ENCODE data around the gene ACTA2. TPM values are rescaled to one million over a fixed set of nuclear protein-coding genes. Genes with fewer than 3 reads are reported as not detected.

Gene ACTA2
- total RNA-seq, 1 donor from 2014 or later = 37.6 TPM

- peak; percentile 77 for DNase-seq (ENCODE audit: low read depth)
- H3K36me3 ChIP-seq (ENCODE audit: control insufficient read depth, insufficient read depth, low read length) = no peaks in the 10 kb centered on the region
- no peak for TF ChIP-seq CTCF (IDR thresholded peaks at IDR 0.05; ENCODE audit: insufficient read depth, low read length, poor library complexity, severe bottlenecking)
- peak within 1 kb of the TSS; percentile 86 for H3K4me3 ChIP-seq (ENCODE audit: low read depth, low read length)
- no peaks in the 10 kb centered on the region for H3K27me3 ChIP-seq (ENCODE audit: control insufficient read depth, insufficient read depth, low read length)
These were observed 38.0 kb upstream of the ACTA2 start, which contains the start of gene FAS for GRCh38 chr10:88990384-88991160. Gene FAS, plus strand, starts transcription at chr10:88990798. Its CDS starts 79 bp downstream, at chr10:88990877.

- H3K4me3 ChIP-seq (ENCODE audit: low read depth, low read length) = peak overlapping the region; percentile 86
- no peaks in the 10 kb centered on the region for H3K27me3 ChIP-seq (ENCODE audit: control insufficient read depth, insufficient read depth, low read length)
- TF ChIP-seq CTCF (IDR thresholded peaks at IDR 0.05; ENCODE audit: insufficient read depth, low read length, poor library complexity, severe bottlenecking) = no peak
- DNase-seq (ENCODE audit: low read depth) = peak; percentile 54
- H3K36me3 ChIP-seq (ENCODE audit: control insufficient read depth, insufficient read depth, low read length) = no peaks in the 10 kb centered on the region
These were observed 37.3 kb upstream of the ACTA2 start for GRCh38 chr10:88989824-88990383.

- TF ChIP-seq CTCF (IDR thresholded peaks at IDR 0.05; ENCODE audit: insufficient read depth, low read length, poor library complexity, severe bottlenecking) = no peak
- Histone ChIP-seq H3K27me3 (ENCODE audit: control insufficient read depth, insufficient read depth, low read length) (no peaks in the 10 kb centered on the region), H3K36me3 (ENCODE audit: control insufficient read depth, insufficient read depth, low read length) (no peaks in the 10 kb centered on the region), H3K4me3 (ENCODE audit: low read depth, low read length) (peak overlapping the region; percentile 86)
- no peak for DNase-seq (ENCODE audit: low read depth)
These were observed 36.9 kb upstream of the ACTA2 start for GRCh38 chr10:88989423-88989822.

GRCh38 chr10:88987840-88988239 lies 35.3 kb upstream of the ACTA2 start:
- no peak overlapping the region for H3K4me3 ChIP-seq (ENCODE audit: low read depth, low read length)
- no peaks in the 10 kb centered on the region for H3K36me3 ChIP-seq (ENCODE audit: control insufficient read depth, insufficient read depth, low read length)
- H3K27me3 ChIP-seq (ENCODE audit: control insufficient read depth, insufficient read depth, low read length) = no peaks in the 10 kb centered on the region
- DNase-seq (ENCODE audit: low read depth) = no peak
- TF ChIP-seq CTCF (IDR thresholded peaks at IDR 0.05; ENCODE audit: insufficient read depth, low read length, poor library complexity, severe bottlenecking) = no peak

GRCh38 chr10:88987243-88987725 lies 34.7 kb upstream of the ACTA2 start:
- no peak for DNase-seq (ENCODE audit: low read depth)
- no peak for TF ChIP-seq CTCF (IDR thresholded peaks at IDR 0.05; ENCODE audit: insufficient read depth, low read length, poor library complexity, severe bottlenecking)
- Histone ChIP-seq H3K4me3 (ENCODE audit: low read depth, low read length) (no peak overlapping the region), H3K36me3 (ENCODE audit: control insufficient read depth, insufficient read depth, low read length) (no peaks in the 10 kb centered on the region), H3K27me3 (ENCODE audit: control insufficient read depth, insufficient read depth, low read length) (no peaks in the 10 kb centered on the region)

Data from kidney epithelial cell (primary cell).